A673 (cell line): ENCODE measurements around the gene OOSP1. TPM values are rescaled to one million over a fixed set of nuclear protein-coding genes. Genes with fewer than 3 reads are reported as not detected.

Source experiments
- BruUV-seq: library from RNA; stranded (reverse); fragments of 400-500 nt; replicated peaks from 2 replicates; lab custom pipeline; 2021; lab: Mats Ljungman, UMichigan
- CTCF ChIA-PET: fragments of 300-600 bp; sonication (Branson Sonifier 250); formaldehyde crosslinking; loops from one replicate; lab custom pipeline; 2022; ENCODE audit warnings: antibody characterized with exemption; lab: Charles Lee
- POLR2A ChIA-PET: fragments of 300-600 bp; sonication (Branson Sonifier 250); formaldehyde crosslinking; loops from one replicate; lab custom pipeline; 2022; ENCODE audit warnings: antibody characterized with exemption; ENCODE audit not compliant: low non-redundant PET; lab: Charles Lee
- DNase-seq: peaks from one replicate; pipeline ENCODE4 v3.0.0-alpha.2; 2015; ENCODE audit warnings: low spot score
- H3K27ac ChIP-seq: fragments of 200-600 bp; sonication (generic); 2 replicates; pipeline ENCODE4 v1.5.1; 2016; ENCODE audit warnings: mixed run types, low read depth, mild to moderate bottlenecking, mixed read lengths, antibody characterized with exemption, low read length; ENCODE audit not compliant: poor library complexity, severe bottlenecking
- H3K27me3 ChIP-seq: fragments of 200-600 bp; sonication (generic); replicated peaks from 2 replicates; pipeline ENCODE4 v1.6.1; 2017; ENCODE audit warnings: mixed run types, low read depth, mild to moderate bottlenecking, mixed read lengths, antibody characterized with exemption, low read length; ENCODE audit not compliant: insufficient read depth, poor library complexity
- H3K36me3 ChIP-seq: fragments of 200-600 bp; sonication (generic); 2 replicates; pipeline ENCODE4 v1.6.1; 2016; ENCODE audit warnings: mixed run types, mild to moderate bottlenecking, mixed read lengths, antibody characterized with exemption, low read length; ENCODE audit not compliant: insufficient read depth, poor library complexity, severe bottlenecking
- H3K4me1 ChIP-seq: fragments of 200-600 bp; sonication (generic); 2 replicates; pipeline ENCODE4 v1.6.1; 2017; ENCODE audit warnings: mixed run types, mild to moderate bottlenecking, mixed read lengths, antibody characterized with exemption, low read length; ENCODE audit not compliant: insufficient read depth, poor library complexity, severe bottlenecking
- H3K4me3 ChIP-seq: fragments of 200-600 bp; sonication (generic); 2 replicates; pipeline ENCODE4 v1.5.1; 2016; ENCODE audit warnings: low read depth, mixed run types, mild to moderate bottlenecking, mixed read lengths, low read length; ENCODE audit not compliant: poor library complexity, severe bottlenecking
- H3K9me3 ChIP-seq: fragments of 200-600 bp; sonication (generic); 2 replicates; pipeline ENCODE4 v1.6.1; 2016; ENCODE audit warnings: mixed run types, low read depth, mild to moderate bottlenecking, mixed read lengths, antibody characterized with exemption, low read length; ENCODE audit not compliant: poor library complexity, severe bottlenecking
- EZH2 ChIP-seq: fragments of 200-600 bp; sonication (generic); IDR thresholded peaks from 2 replicates; pipeline ENCODE4 v1.6.1; 2017; ENCODE audit warnings: borderline replicate concordance, low read depth, mild to moderate bottlenecking, mixed read lengths, antibody characterized with exemption, low read length; ENCODE audit not compliant: poor library complexity, severe bottlenecking
- intact Hi-C: fragments of 100-400 bp; cut with micrococcal nuclease; formaldehyde crosslinking; loops from one replicate; pipeline ENCODE4 v1.10.0; 2022; ENCODE audit not compliant: unreplicated experiment
- total RNA-seq: library from RNA; stranded (reverse); gene quantifications from 2 replicates; pipeline ENCODE4 v1.2.3, GENCODE V29; 2021
- TF ChIP-seq, protein P1 (sequence below): fragments of 300-800, 200-600 bp; sonication (generic); conservative IDR thresholded peaks from 2 replicates; pipeline ENCODE4 v1.5.1; 2017; ENCODE audit warnings: low read depth, mild to moderate bottlenecking, antibody characterized with exemption, low read length, moderate library complexity, mixed read lengths

Gene OOSP1
- total RNA-seq, 1 experiment from 2014 or later, result not detected

DNA sequence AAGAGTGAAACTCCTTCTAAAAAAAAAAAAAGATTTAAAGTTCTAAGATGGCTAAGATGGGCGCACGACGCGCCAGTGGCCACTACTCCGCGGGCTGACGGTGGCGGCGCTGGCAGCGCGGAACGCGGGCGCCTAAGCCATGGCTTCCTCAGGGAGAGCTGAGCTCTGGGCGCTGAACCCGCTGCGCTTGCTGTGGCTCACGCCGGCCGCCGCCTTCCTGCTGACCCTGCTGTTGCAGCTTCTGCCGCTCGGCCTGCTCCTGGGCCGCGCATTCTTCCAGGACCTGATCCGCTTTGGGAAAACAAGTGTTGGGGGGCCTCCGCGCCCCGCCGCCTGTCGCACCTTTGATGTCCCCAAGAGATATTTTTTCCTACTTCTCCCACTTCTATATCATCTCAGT lies 40.2 kb upstream of the OOSP1 start:
- CTCF ChIA-PET, result no interaction called here
- Histone ChIP-seq H3K27ac (no peak overlapping the region), H3K4me1 (peaks cover 18% of the 10 kb centered on the region), H3K27me3 (peaks cover 10% of the 10 kb centered on the region), H3K4me3 (no peak overlapping the region), H3K9me3 (no peaks in the 10 kb centered on the region), H3K36me3 (no peaks in the 10 kb centered on the region)
- POLR2A ChIA-PET, result no interaction called here
- no TSS peak for BruUV-seq
- DNase-seq, result no peak
- TF ChIP-seq, protein P1, sequence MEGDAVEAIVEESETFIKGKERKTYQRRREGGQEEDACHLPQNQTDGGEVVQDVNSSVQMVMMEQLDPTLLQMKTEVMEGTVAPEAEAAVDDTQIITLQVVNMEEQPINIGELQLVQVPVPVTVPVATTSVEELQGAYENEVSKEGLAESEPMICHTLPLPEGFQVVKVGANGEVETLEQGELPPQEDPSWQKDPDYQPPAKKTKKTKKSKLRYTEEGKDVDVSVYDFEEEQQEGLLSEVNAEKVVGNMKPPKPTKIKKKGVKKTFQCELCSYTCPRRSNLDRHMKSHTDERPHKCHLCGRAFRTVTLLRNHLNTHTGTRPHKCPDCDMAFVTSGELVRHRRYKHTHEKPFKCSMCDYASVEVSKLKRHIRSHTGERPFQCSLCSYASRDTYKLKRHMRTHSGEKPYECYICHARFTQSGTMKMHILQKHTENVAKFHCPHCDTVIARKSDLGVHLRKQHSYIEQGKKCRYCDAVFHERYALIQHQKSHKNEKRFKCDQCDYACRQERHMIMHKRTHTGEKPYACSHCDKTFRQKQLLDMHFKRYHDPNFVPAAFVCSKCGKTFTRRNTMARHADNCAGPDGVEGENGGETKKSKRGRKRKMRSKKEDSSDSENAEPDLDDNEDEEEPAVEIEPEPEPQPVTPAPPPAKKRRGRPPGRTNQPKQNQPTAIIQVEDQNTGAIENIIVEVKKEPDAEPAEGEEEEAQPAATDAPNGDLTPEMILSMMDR, result no peak
- TF ChIP-seq EZH2, result no peak
- intact Hi-C loops, result no loop called here

DNA sequence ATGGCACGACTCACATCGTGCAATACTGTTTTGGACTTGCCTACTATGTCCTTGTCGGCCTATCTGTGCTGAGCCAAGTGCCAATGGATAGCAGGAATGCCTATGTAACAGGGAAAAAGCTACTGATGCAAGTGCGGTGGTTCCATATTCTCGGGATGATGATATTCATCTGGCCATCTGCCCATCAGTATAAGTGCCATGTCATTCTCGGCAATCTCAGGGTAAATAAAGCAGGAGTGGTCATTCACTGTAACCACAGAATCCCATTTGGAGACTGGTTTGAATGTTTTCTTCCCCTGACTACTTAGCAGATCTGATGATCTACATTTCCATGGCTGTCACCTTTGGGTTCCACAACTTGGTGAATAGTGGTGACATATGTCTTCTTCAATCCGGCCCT lies 39.6 kb upstream of the OOSP1 start:
- no peak for DNase-seq
- BruUV-seq, result no TSS peak
- intact Hi-C loops, result no loop called here
- no peak overlapping the region for H3K4me3 ChIP-seq
- peaks cover 18% of the 10 kb centered on the region for H3K4me1 ChIP-seq
- TF ChIP-seq, protein P1, result no peak
- CTCF ChIA-PET, result no interaction called here
- H3K9me3 ChIP-seq, result no peaks in the 10 kb centered on the region
- no peak overlapping the region for H3K27ac ChIP-seq
- POLR2A ChIA-PET, result no interaction called here
- no peaks in the 10 kb centered on the region for H3K36me3 ChIP-seq
- peaks cover 10% of the 10 kb centered on the region for H3K27me3 ChIP-seq

GRCh38 chr11:59899532-59899931 lies 38.7 kb upstream of the OOSP1 start:
- ChIA-PET POLR2A (no interaction called here), CTCF (no interaction called here)
- H3K36me3 ChIP-seq, result no peaks in the 10 kb centered on the region
- peak; percentile 66 for DNase-seq
- no peak overlapping the region for H3K27ac ChIP-seq
- peaks cover 18% of the 10 kb centered on the region for H3K4me1 ChIP-seq
- H3K9me3 ChIP-seq, result no peaks in the 10 kb centered on the region
- BruUV-seq, result no TSS peak
- H3K4me3 ChIP-seq, result no peak overlapping the region
- peaks cover 7% of the 10 kb centered on the region for H3K27me3 ChIP-seq
- TF ChIP-seq, protein P1, result no peak
- no peak for TF ChIP-seq EZH2
- intact Hi-C loops, result no loop called here
